ENCODE data around the gene PDE2A.

DNA sequence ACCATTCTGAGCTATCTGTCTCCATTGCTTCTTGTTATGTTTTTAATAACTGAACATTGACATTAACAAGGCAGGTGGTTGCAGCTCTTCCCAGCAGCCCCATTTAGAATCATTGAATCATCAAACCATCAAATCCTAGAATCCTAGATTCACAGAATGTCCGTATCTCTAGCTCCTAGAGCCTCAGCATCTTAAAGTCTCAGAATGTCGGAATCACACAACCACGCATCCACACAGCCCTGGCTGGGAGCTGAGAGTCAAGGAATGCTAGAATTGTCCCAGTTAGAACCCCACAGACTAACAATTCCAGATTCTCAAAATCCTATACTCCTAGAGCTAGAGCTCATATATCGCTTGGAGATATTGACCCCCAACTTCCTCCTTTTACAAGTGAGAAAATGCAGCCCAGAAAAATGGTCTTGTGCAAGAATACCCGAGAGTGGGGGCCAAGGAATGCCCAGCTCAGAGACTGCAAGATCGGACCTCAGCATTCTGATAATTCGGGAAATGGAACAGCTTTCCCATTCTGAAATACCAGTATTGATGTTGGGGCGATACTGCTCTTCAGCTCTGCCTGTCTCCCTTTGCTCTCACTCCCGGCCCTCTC is 38.8 kb downstream of the PDE2A start:
- no peak for TF ChIP-seq EZH2 (IDR thresholded peaks at IDR 0.05; ENCODE audit: insufficient read depth, low read length)
- TF ChIP-seq, protein P1, sequence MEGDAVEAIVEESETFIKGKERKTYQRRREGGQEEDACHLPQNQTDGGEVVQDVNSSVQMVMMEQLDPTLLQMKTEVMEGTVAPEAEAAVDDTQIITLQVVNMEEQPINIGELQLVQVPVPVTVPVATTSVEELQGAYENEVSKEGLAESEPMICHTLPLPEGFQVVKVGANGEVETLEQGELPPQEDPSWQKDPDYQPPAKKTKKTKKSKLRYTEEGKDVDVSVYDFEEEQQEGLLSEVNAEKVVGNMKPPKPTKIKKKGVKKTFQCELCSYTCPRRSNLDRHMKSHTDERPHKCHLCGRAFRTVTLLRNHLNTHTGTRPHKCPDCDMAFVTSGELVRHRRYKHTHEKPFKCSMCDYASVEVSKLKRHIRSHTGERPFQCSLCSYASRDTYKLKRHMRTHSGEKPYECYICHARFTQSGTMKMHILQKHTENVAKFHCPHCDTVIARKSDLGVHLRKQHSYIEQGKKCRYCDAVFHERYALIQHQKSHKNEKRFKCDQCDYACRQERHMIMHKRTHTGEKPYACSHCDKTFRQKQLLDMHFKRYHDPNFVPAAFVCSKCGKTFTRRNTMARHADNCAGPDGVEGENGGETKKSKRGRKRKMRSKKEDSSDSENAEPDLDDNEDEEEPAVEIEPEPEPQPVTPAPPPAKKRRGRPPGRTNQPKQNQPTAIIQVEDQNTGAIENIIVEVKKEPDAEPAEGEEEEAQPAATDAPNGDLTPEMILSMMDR (IDR thresholded peaks at IDR 0.05; ENCODE audit: insufficient read depth, low read depth, low read length): no peak

Measured in astrocyte (in vitro differentiated cells and primary cell).